Neural crest cell (in vitro differentiated cells): ENCODE measurements around the gene EXOC6B. TPM values are rescaled to one million over a fixed set of nuclear protein-coding genes. Genes with fewer than 3 reads are reported as not detected.

Source experiments
- DNase-seq: peaks from one replicate; pipeline ENCODE4 v3.0.0; 2021; ENCODE audit warnings: low read depth, mixed read lengths, low spot score
- H3K27ac Mint-ChIP-seq: one replicate; pipeline ENCODE4 v1.8.0; 2021; ENCODE audit warnings: mild to moderate bottlenecking, mixed read lengths; ENCODE audit not compliant: unreplicated experiment
- H3K27me3 Mint-ChIP-seq: 2 replicates; pipeline ENCODE4 v1.8.0; 2021; ENCODE audit warnings: low read depth, mild to moderate bottlenecking, mixed read lengths
- H3K36me3 Mint-ChIP-seq: 2 replicates; pipeline ENCODE4 v1.8.0; 2021; ENCODE audit warnings: low read depth, mild to moderate bottlenecking, mixed read lengths
- H3K4me1 Mint-ChIP-seq: 2 replicates; pipeline ENCODE4 v1.8.0; 2021; ENCODE audit warnings: mixed read lengths
- H3K4me3 Mint-ChIP-seq: one replicate; pipeline ENCODE4 v1.8.0; 2021; ENCODE audit warnings: mild to moderate bottlenecking, mixed read lengths
- H3K9me3 Mint-ChIP-seq: 2 replicates; pipeline ENCODE4 v1.8.0; 2021; ENCODE audit warnings: mixed read lengths
- total RNA-seq: library from RNA; stranded (reverse); gene quantifications from 2 replicates; pipeline ENCODE4 v1.2.1, GENCODE V29; 2021
- TF ChIP-seq, protein P1 (sequence below): fragments of 200-600 bp; sonication (generic); conservative IDR thresholded peaks from 2 replicates; pipeline ENCODE4 v1.5.0; 2021; ENCODE audit warnings: antibody characterized with exemption, mild to moderate bottlenecking

EXOC6B gene
- total RNA-seq, 1 donor from 2014 or later, result 28.2 TPM

DNA sequence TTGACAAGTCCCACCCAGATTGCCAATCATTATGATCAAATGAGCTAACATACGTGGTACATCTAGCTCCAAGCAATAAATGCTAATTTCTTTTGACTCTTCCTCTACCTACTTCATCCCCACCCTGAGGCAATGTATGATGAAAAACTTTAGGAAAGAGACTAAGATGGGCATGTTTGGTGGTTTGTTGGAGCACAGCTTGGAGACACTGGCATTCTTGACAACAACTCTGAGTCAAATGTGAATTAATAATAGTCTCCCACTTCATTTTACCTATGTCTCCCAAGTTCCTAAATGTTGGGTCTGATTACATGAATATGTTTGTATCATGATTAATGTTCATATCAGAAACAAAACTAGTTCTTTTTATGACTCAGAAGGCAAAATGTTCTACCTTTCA lies 36.6 kb downstream of the EXOC6B start:
- Mint-ChIP-seq H3K9me3 (peaks cover 6% of the 10 kb centered on the region), H3K4me1 (no peaks in the 10 kb centered on the region), H3K27me3 (no peaks in the 10 kb centered on the region), H3K36me3 (peaks cover 8% of the 10 kb centered on the region), H3K27ac (no peak overlapping the region), H3K4me3 (no peak overlapping the region)
- TF ChIP-seq, protein P1, sequence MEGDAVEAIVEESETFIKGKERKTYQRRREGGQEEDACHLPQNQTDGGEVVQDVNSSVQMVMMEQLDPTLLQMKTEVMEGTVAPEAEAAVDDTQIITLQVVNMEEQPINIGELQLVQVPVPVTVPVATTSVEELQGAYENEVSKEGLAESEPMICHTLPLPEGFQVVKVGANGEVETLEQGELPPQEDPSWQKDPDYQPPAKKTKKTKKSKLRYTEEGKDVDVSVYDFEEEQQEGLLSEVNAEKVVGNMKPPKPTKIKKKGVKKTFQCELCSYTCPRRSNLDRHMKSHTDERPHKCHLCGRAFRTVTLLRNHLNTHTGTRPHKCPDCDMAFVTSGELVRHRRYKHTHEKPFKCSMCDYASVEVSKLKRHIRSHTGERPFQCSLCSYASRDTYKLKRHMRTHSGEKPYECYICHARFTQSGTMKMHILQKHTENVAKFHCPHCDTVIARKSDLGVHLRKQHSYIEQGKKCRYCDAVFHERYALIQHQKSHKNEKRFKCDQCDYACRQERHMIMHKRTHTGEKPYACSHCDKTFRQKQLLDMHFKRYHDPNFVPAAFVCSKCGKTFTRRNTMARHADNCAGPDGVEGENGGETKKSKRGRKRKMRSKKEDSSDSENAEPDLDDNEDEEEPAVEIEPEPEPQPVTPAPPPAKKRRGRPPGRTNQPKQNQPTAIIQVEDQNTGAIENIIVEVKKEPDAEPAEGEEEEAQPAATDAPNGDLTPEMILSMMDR, result no peak
- DNase-seq, result no peak

DNA sequence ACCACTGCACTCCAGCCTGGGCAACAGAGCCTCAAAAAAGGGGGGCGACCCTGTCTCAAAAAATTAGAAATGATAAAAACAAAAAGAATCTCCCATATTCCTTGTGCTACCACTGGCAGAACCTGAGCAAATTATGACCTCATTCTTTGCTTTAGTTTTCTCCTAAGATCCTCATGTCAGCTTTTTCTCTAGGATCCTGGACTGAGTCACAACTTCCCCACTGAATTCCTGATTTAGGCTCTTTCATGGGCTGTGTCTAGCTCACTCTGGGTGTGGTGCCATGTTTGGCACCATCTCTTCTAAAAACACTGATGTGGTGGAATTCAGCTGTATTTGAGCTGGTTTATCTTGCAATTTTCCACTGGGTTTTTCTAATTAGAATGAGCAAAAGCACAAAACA lies 37.1 kb downstream of the EXOC6B start:
- H3K4me3 Mint-ChIP-seq, result no peak overlapping the region
- H3K27me3 Mint-ChIP-seq, result no peaks in the 10 kb centered on the region
- no peaks in the 10 kb centered on the region for H3K4me1 Mint-ChIP-seq
- H3K36me3 Mint-ChIP-seq, result peaks cover 13% of the 10 kb centered on the region
- peaks cover 7% of the 10 kb centered on the region for H3K9me3 Mint-ChIP-seq
- TF ChIP-seq, protein P1, result no peak
- DNase-seq, result no peak
- H3K27ac Mint-ChIP-seq, result no peak overlapping the region

DNA sequence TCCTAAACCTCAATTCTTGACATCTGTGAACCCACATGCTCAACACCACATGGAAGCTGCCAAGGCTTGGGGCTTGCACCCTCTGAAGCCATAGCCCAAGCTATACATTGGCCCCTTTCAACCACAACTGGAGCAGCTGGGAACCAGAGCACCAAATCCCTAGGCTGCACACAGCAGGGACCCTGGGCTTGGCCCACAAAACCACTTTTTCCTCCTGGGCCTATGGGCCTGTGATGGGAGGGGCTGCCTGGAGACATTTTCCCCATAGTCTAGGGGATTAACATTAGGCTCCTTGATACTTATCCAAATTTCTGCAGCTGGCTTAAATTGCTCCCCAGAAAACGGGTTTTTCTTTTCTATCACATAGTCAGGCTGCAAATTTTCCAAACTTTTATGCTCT lies 40.3 kb downstream of the EXOC6B start:
- DNase-seq, result no peak
- Mint-ChIP-seq H3K27ac (no peak overlapping the region), H3K27me3 (no peaks in the 10 kb centered on the region), H3K9me3 (peaks cover 10% of the 10 kb centered on the region), H3K36me3 (peaks cover 19% of the 10 kb centered on the region), H3K4me3 (no peak overlapping the region), H3K4me1 (peaks cover 5% of the 10 kb centered on the region)
- TF ChIP-seq, protein P1, result no peak

DNA sequence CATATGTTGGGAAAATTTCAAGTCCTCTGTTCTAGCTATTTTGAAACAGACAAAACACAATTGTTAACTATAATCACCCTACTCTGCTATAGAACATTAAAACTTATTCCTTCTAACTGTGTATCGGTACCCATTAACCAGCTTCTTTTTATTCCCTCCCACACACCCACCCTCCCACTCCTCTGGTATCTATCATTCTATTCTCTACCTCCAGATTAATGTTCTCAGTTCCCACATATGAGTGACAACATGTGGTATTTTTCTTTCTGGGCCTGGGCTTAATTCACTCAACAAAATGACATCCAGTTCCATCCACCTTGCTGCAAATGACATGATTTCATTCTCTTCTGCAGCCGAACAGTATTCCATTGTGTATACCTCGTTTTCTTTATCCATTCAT lies 43.3 kb downstream of the EXOC6B start:
- TF ChIP-seq, protein P1, result no peak
- H3K4me1 Mint-ChIP-seq, result peaks cover 5% of the 10 kb centered on the region
- peaks cover 12% of the 10 kb centered on the region for H3K9me3 Mint-ChIP-seq
- no peak overlapping the region for H3K4me3 Mint-ChIP-seq
- DNase-seq, result no peak
- H3K27ac Mint-ChIP-seq, result no peak overlapping the region
- no peaks in the 10 kb centered on the region for H3K27me3 Mint-ChIP-seq
- H3K36me3 Mint-ChIP-seq, result peaks cover 22% of the 10 kb centered on the region

DNA sequence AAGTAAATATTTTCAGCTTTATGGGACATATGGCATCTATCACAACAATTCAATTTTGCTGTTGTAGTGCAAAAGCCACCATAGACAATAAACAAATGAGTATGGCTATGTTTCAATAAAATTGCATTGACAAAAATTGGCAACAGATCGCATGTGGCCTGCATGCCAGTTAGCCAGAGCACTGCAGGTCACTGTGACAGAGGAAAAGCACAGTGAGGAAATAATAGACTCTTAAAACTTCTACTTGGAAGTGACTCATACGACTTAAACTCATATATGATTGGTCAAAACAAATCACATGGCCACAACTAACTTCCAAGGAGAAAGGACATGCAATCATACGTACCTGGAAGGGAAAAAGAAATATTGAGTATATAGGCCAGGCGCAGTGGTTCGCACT lies 44.4 kb downstream of the EXOC6B start:
- Mint-ChIP-seq H3K27me3 (no peaks in the 10 kb centered on the region), H3K4me1 (peaks cover 5% of the 10 kb centered on the region), H3K27ac (no peak overlapping the region), H3K9me3 (peaks cover 12% of the 10 kb centered on the region), H3K4me3 (no peak overlapping the region), H3K36me3 (peaks cover 22% of the 10 kb centered on the region)
- no peak for DNase-seq
- TF ChIP-seq, protein P1, result no peak

DNA sequence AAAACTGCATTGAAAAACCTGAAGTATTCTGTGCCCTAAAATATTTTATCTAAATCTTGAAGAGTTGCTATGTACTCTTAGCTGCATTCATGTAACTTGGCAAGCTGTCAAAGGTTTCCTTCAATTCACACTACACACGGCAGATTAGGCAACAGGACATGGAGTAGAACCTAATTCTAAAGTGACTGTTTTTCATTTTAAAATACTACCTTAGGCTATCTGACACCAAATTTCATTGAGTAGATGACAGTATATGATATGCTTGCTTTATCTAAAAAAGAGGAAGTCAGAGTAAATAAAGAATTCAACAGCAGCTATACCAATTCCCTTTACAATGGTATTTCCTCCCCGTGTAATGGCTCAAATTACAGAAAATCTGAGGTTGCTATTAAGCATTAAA lies 45.4 kb downstream of the EXOC6B start:
- peaks cover 5% of the 10 kb centered on the region for H3K4me1 Mint-ChIP-seq
- H3K27ac Mint-ChIP-seq, result no peak overlapping the region

More for the DNA sequence above, 45.4 kb downstream of the EXOC6B start:
- TF ChIP-seq, protein P1, result no peak
- Mint-ChIP-seq H3K36me3 (peaks cover 22% of the 10 kb centered on the region), H3K4me3 (no peak overlapping the region), H3K27me3 (no peaks in the 10 kb centered on the region), H3K9me3 (peaks cover 12% of the 10 kb centered on the region)
- no peak for DNase-seq
